ENCODE measurements around the gene IER3.

Gene IER3

GRCh38 chr6:30711758-30712380, 32.5 kb downstream of the IER3 start:
- in situ Hi-C loops (cut with MboI; ENCODE audit: low sequenced_read_pairs): no loop called here

GRCh38 chr6:30709101-30709868, 35.1 kb downstream of the IER3 start:
- in situ Hi-C loops (cut with MboI; ENCODE audit: low sequenced_read_pairs): no loop called here

GRCh38 chr6:30707281-30707850, 37.0 kb downstream of the IER3 start:
- in situ Hi-C loops (cut with MboI; ENCODE audit: low sequenced_read_pairs): no loop called here

GRCh38 chr6:30705620-30706019, 38.7 kb downstream of the IER3 start:
- in situ Hi-C loops (cut with MboI; ENCODE audit: low sequenced_read_pairs): no loop called here

GRCh38 chr6:30703821-30704220, 40.5 kb downstream of the IER3 start:
- in situ Hi-C loops (cut with MboI; ENCODE audit: low sequenced_read_pairs): no loop called here

- in situ Hi-C loops (cut with MboI; ENCODE audit: low sequenced_read_pairs): no loop called here
Measured at GRCh38 chr6:30703011-30703410, 41.3 kb downstream of the IER3 start.

- in situ Hi-C loops (cut with MboI; ENCODE audit: low sequenced_read_pairs): no loop called here
Measured at GRCh38 chr6:30700340-30700739, 44.0 kb downstream of the IER3 start.

GRCh38 chr6:30696432-30696831, 47.9 kb downstream of the IER3 start:
- in situ Hi-C loops (cut with MboI; ENCODE audit: low sequenced_read_pairs): no loop called here

All from HL-60/S4 treated with retinoic acid at 250 ng/mL for 4 days and 3 days (cell line).